Measurements from ENCODE around the gene TP73. TPM values are rescaled to one million over a fixed set of nuclear protein-coding genes. Genes with fewer than 3 reads are reported as not detected.

The TP73 gene
- total and polyA plus RNA-seq, 7 donors, result under 0.01 to 0.13 (median 0.01) TPM; not detected in 4

- H3K27me3 ChIP-seq (ENCODE audit: insufficient read depth in 3 of 3, low read length in 2 of 3), result no peaks in the 10 kb centered on the region
- intact Hi-C loops (cut with DNase I), result no loop called here
- H3K27ac ChIP-seq, result no peak overlapping the region
- DNase-seq, result no peak
- H3K4me1 ChIP-seq, result no peaks in the 10 kb centered on the region
- 91 to 95% (median 94%) methylated on average over 43 to 50 of the region's 50 CpGs for WGBS, 3 donors
- no peaks in the 10 kb centered on the region for H3K9me3 ChIP-seq
- H3K36me3 ChIP-seq (ENCODE audit: insufficient read depth in 1 of 2, low read depth in 1 of 2), result no peaks in the 10 kb centered on the region
- no peak overlapping the region for H3K4me3 ChIP-seq
- TF ChIP-seq CTCF (IDR thresholded peaks at IDR 0.05), result no peak
- no peak for ATAC-seq
These were observed 38.2 kb downstream of the TP73 start for GRCh38 chr1:3690282-3691065.

DNA sequence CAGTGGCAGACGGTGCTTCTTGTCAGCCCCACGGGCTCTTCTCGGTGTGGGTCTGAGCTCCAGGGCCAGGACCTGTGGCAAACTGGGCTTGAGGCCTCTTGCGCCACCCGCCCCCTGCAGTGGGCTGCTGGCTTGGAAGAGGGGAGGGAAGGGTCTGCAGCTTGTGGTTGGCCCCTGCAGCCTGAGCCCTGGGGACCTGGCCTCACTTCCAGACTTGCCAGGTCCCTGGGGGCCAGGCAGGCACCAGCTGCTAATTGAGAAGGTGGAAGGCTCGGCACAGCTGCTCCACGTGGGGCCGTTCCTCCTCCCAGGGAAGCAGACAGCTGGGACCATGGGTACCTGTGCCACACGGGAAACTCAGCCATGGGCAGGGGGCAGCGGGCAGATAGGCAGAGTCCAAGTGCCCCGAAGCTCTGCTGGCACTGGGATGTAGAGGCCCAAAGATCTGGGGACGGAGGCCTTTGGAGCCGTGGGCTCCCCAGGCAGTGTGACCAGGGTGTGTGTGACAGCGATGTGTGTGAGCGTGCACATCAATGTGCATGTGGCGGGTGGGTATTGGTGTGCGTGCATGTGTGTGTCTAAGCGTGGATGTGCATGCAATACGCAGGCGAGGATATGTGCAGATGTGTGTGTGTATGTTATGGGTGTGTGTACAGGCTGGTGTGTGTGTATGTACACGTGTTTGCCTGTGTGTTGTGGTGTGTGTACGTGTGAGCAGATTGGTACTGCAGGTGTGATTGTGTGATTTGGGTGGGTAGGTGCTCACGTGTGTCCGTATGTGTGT is 39.3 kb downstream of the TP73 start:
- Histone ChIP-seq H3K9me3 (no peaks in the 10 kb centered on the region), H3K27me3 (ENCODE audit: insufficient read depth in 3 of 3, low read length in 2 of 3) (peaks cover 0 to 2% (median 0%) of the 10 kb centered on the region in 3 donors), H3K27ac (no peak overlapping the region), H3K4me1 (no peaks in the 10 kb centered on the region), H3K4me3 (no peak overlapping the region), H3K36me3 (ENCODE audit: insufficient read depth in 1 of 2, low read depth in 1 of 2) (no peaks in the 10 kb centered on the region)
- 82 to 87% (median 84%) methylated on average over 23 to 24 of the region's 24 CpGs for WGBS, 3 donors
- no peak for TF ChIP-seq CTCF (IDR thresholded peaks at IDR 0.05)
- ATAC-seq (no peak), DNase-seq (no peak)
- intact Hi-C loops (cut with DNase I), result no loop called here

DNA sequence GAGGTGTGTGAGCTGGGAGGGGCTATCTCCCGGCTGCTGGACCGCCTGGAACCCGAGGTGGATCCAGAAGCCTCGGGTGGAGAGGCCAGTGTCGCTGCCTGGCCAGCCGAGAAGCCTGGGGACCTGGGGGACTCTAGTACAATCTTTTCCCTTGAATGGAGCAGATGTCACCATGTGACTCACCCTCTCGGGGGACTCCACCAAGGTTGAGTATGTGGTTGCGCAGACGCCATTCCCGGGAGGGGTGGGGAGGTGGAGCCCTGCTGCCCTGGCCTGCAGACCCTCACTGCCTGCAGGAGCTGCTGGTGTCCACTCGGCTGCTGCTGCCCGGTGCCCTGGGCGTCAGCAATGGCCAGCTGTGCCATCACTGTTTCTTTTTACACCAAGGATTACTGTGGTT is 40.3 kb downstream of the TP73 start:
- Histone ChIP-seq H3K4me1 (no peaks in the 10 kb centered on the region), H3K27ac (no peak overlapping the region), H3K36me3 (ENCODE audit: insufficient read depth in 1 of 2, low read depth in 1 of 2) (no peaks in the 10 kb centered on the region), H3K27me3 (ENCODE audit: insufficient read depth in 3 of 3, low read length in 2 of 3) (peaks cover 0 to 2% (median 0%) of the 10 kb centered on the region in 3 donors), H3K9me3 (no peaks in the 10 kb centered on the region), H3K4me3 (no peak overlapping the region)
- DNase-seq, result no peak
- 54 to 58% (median 54%) methylated on average over 12 to 13 of the region's 13 CpGs for WGBS, 3 donors
- intact Hi-C loops (cut with DNase I), result no loop called here
- TF ChIP-seq CTCF (IDR thresholded peaks at IDR 0.05), result no peak
- ATAC-seq, result no peak

- no peak overlapping the region for H3K4me3 ChIP-seq
- DNase-seq (no peak), ATAC-seq (no peak)
- H3K36me3 ChIP-seq (ENCODE audit: insufficient read depth in 1 of 2, low read depth in 1 of 2), result no peaks in the 10 kb centered on the region
- 88 to 93% (median 90%) methylated on average over 10 to 11 of the region's 11 CpGs for WGBS, 3 donors
- no peak overlapping the region for H3K27ac ChIP-seq
- H3K4me1 ChIP-seq, result no peaks in the 10 kb centered on the region
- no peak for TF ChIP-seq CTCF (IDR thresholded peaks at IDR 0.05)
- peaks cover 0 to 2% (median 0%) of the 10 kb centered on the region in 3 donors for H3K27me3 ChIP-seq (ENCODE audit: insufficient read depth in 3 of 3, low read length in 2 of 3)
- no peaks in the 10 kb centered on the region for H3K9me3 ChIP-seq
- intact Hi-C loops (cut with DNase I), result no loop called here
These were observed 41.0 kb downstream of the TP73 start for GRCh38 chr1:3693321-3693720.

All from psoas muscle (tissue), 8 donors.